ENCODE data around the gene ZNF638. TPM values are rescaled to one million over a fixed set of nuclear protein-coding genes. Genes with fewer than 3 reads are reported as not detected.

The ZNF638 gene
- 148 and 152 TPM in 2 replicates for total RNA-seq

GRCh38 chr2:71331581-71332434 lies at the start of gene ZNF638:
Gene ZNF638 (plus strand): TSS chr2:71331782. CDS start chr2:71348955, 17,173 bp downstream.
- Histone ChIP-seq H3K27me3 (ENCODE audit: insufficient read depth, low read length) (no peaks in the 10 kb centered on the region), H3K36me3 (ENCODE audit: insufficient read depth, low read length) (no peaks in the 10 kb centered on the region), H3K27ac (ENCODE audit: low read depth, low read length) (peak within 1 kb of the TSS; percentile 95), H4K20me1 (ENCODE audit: insufficient read depth, low read length) (peaks cover 29% of the 10 kb centered on the region), H3K9me3 (ENCODE audit: low read depth, low read length) (no peaks in the 10 kb centered on the region), H2AFZ (ENCODE audit: low read length) (peak within 1 kb of the TSS; percentile 99), H3K79me2 (ENCODE audit: insufficient read depth, low read length) (peaks cover 52% of the 10 kb centered on the region), H3K4me2 (ENCODE audit: insufficient read depth, low read length) (peak within 1 kb of the TSS; percentile 96), H3K4me1 (ENCODE audit: insufficient read depth, low read length) (peaks cover 26% of the 10 kb centered on the region), H3K4me3 (ENCODE audit: insufficient read depth, low read length) (peak within 1 kb of the TSS; percentile 84)
- peak; percentile 80 for TF ChIP-seq CTCF (IDR thresholded peaks at IDR 0.05; ENCODE audit: extremely low read depth, low read depth, low read length)
- peak; percentile 96 for DNase-seq (ENCODE audit: insufficient read length, low spot score, missing footprints)

GRCh38 chr2:71281950-71282349 lies 49.6 kb upstream of the ZNF638 start:
- no peak overlapping the region for H3K4me2 ChIP-seq (ENCODE audit: insufficient read depth, low read length)
- no peak overlapping the region for H3K27ac ChIP-seq (ENCODE audit: low read depth, low read length)
- DNase-seq (ENCODE audit: insufficient read length, low spot score, missing footprints) = no peak
- H3K4me1 ChIP-seq (ENCODE audit: insufficient read depth, low read length) = peaks cover 10% of the 10 kb centered on the region
- H3K79me2 ChIP-seq (ENCODE audit: insufficient read depth, low read length) = no peaks in the 10 kb centered on the region
- no peak overlapping the region for H2AFZ ChIP-seq (ENCODE audit: low read length)
- H4K20me1 ChIP-seq (ENCODE audit: insufficient read depth, low read length) = no peaks in the 10 kb centered on the region
- H3K4me3 ChIP-seq (ENCODE audit: insufficient read depth, low read length) = no peak overlapping the region
- no peaks in the 10 kb centered on the region for H3K36me3 ChIP-seq (ENCODE audit: insufficient read depth, low read length)
- H3K27me3 ChIP-seq (ENCODE audit: insufficient read depth, low read length) = peaks cover 6% of the 10 kb centered on the region
- no peaks in the 10 kb centered on the region for H3K9me3 ChIP-seq (ENCODE audit: low read depth, low read length)
- TF ChIP-seq CTCF (IDR thresholded peaks at IDR 0.05; ENCODE audit: extremely low read depth, low read depth, low read length) = no peak

- no peaks in the 10 kb centered on the region for H3K79me2 ChIP-seq (ENCODE audit: insufficient read depth, low read length)
- no peak overlapping the region for H3K4me3 ChIP-seq (ENCODE audit: insufficient read depth, low read length)
- no peaks in the 10 kb centered on the region for H3K9me3 ChIP-seq (ENCODE audit: low read depth, low read length)
- H3K4me1 ChIP-seq (ENCODE audit: insufficient read depth, low read length) = peaks cover 6% of the 10 kb centered on the region
- H3K4me2 ChIP-seq (ENCODE audit: insufficient read depth, low read length) = no peak overlapping the region
- H3K36me3 ChIP-seq (ENCODE audit: insufficient read depth, low read length) = no peaks in the 10 kb centered on the region
- H2AFZ ChIP-seq (ENCODE audit: low read length) = no peak overlapping the region
- H4K20me1 ChIP-seq (ENCODE audit: insufficient read depth, low read length) = no peaks in the 10 kb centered on the region
- TF ChIP-seq CTCF (IDR thresholded peaks at IDR 0.05; ENCODE audit: extremely low read depth, low read depth, low read length) = peak; percentile 22
- no peak overlapping the region for H3K27ac ChIP-seq (ENCODE audit: low read depth, low read length)
- H3K27me3 ChIP-seq (ENCODE audit: insufficient read depth, low read length) = peaks cover 6% of the 10 kb centered on the region
- DNase-seq (ENCODE audit: insufficient read length, low spot score, missing footprints) = no peak
Observed at GRCh38 chr2:71282493-71282892, 49.1 kb upstream of the ZNF638 start.

GRCh38 chr2:71283131-71283530 lies 48.5 kb upstream of the ZNF638 start:
- Histone ChIP-seq H3K9me3 (ENCODE audit: low read depth, low read length) (no peaks in the 10 kb centered on the region), H3K4me1 (ENCODE audit: insufficient read depth, low read length) (no peaks in the 10 kb centered on the region), H3K4me2 (ENCODE audit: insufficient read depth, low read length) (no peak overlapping the region), H3K27ac (ENCODE audit: low read depth, low read length) (no peak overlapping the region), H2AFZ (ENCODE audit: low read length) (no peak overlapping the region), H3K79me2 (ENCODE audit: insufficient read depth, low read length) (no peaks in the 10 kb centered on the region), H3K4me3 (ENCODE audit: insufficient read depth, low read length) (no peak overlapping the region), H3K36me3 (ENCODE audit: insufficient read depth, low read length) (no peaks in the 10 kb centered on the region), H3K27me3 (ENCODE audit: insufficient read depth, low read length) (no peaks in the 10 kb centered on the region), H4K20me1 (ENCODE audit: insufficient read depth, low read length) (no peaks in the 10 kb centered on the region)
- TF ChIP-seq CTCF (IDR thresholded peaks at IDR 0.05; ENCODE audit: extremely low read depth, low read depth, low read length) = no peak
- DNase-seq (ENCODE audit: insufficient read length, low spot score, missing footprints) = no peak

All from osteoblast (primary cell).